NCI-H1105 treated with DMSO at 0.1 percent for 48 hours (cell line): ENCODE results near the gene IFNGR2.
"Not testable (repeated sequence)": the region's sequence is repeated elsewhere in the genome, so short reads cannot be mapped to it uniquely, and the experiment has no call there.

Source experiments
- DNase-seq: peaks from one replicate; lab custom pipeline; 2025; lab: John Stamatoyannopoulos, UW

Gene IFNGR2

DNA sequence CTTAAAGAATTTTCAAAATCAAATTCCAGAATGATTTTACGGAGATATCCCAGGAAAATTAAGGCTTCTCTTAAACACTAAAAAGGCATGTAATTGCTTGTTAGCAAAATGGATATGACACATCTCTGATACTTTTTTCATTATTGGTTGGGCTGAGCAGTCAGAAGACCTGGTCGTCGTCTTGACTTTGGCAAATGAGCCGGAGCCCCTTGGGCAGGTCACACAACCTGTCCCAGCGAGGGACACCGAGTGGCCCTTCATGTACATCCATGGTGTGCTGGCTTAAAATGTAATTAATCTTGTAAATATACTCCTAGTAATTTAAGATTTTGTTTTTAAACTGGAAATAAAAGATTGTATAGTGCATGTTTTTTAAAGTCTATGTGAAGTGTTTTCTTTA, 33.9 kb downstream of the IFNGR2 start:
- no peak for DNase-seq

DNA sequence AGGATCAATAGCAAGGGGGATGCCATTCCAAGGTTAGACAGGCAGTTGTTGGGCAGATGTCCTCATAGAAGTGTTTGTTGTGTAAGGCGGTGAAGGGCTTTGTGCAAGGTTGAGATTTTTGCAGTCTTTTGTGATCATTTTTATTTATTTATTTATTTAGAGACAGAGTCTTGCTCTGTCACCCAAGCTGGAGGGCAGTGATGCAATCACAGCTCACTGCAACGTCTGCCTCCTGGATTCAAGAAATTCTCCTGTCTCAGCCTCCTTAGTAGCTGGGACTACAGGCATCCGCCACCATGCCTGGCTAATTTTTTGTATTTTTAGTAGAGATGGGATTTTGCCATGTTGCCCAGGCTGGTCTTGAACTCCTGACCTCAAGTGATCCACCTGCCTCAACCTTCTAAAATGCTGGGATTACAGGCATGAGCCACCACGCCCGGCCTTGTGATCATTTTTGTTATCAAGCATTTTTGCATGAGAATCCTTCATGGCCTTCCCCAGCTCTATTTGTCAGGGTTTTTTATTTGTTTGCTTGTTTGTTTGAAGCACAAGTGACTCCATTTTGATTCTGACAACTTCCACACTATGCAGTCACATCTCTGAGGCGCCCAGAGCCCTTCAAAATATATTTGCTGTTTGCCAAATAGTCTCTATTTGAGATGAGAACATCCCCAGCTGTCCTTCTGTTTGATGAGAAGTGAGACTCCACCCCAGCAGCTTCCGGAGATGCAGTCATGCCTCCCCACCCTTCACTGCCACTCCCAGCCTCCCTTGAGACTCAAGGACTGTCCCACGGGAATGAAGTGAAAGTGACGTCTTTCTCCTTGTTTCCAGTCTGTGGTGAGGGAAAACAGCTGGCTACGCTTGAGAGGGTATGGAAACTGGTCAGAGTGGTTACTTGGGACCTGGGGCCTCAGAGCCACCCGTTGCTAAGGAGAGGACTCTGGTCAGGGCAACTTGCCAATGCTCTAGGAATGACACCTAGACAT, 38.6 kb downstream of the IFNGR2 start:
- peak; percentile 43 for DNase-seq

DNA sequence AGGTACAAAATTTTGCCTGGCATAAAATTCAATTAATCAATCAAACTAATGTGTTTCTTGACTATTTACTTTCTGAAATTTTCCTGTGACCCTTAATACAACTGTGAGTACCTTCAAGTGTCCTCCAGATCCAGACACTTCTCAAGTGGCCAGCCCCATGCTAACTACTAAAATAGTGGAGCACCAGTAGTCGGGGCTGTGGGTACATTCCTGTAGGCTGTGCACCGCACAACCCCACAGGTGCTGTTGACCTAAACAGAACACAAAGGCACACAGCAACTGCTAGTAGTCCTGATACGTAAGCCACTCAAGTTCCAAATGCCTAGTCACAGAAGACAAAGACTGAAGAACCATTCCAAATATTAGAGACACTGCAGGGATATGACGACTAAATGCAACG, 40.0 kb downstream of the IFNGR2 start:
- DNase-seq: no peak

DNA sequence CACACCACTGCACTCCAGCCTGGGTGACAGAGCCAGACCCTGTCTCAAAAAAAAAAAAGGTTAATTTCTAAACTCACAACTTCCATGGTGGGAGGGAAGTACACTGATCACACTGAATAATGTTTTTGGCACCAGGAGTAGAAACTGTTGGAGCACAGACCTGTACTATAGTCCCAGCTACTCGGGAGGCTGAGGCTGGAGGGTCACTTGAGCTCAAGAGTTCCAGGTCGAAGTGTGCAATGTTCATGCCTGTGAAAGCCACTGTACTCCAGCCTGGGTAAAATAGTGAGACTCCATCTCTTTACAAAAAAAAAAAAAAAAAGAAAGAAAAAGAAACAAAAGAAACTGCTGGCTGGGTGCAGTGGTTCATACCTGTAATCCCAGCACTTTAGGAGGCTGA, 41.3 kb downstream of the IFNGR2 start:
- DNase-seq: no peak

DNA sequence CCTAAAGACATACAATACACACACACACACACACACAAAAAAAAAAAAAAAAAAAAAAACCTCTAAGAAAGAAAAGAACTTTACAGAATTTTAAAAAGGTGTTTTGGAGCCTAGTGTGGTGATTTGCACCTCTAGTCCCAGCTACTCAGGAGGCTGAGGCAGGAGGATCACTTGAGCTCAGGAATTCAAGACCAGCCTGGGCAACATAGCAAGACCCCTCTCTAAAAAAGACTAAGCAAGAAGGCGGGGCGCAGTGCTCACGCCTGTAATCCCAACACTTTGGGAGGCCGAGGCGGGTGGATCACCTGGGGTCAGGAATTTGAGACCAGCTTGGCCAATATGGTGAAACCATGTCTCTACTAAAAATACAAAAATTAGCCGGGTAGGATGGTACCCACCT, 43.4 kb downstream of the IFNGR2 start:
- not testable (repeated sequence) for DNase-seq

DNA sequence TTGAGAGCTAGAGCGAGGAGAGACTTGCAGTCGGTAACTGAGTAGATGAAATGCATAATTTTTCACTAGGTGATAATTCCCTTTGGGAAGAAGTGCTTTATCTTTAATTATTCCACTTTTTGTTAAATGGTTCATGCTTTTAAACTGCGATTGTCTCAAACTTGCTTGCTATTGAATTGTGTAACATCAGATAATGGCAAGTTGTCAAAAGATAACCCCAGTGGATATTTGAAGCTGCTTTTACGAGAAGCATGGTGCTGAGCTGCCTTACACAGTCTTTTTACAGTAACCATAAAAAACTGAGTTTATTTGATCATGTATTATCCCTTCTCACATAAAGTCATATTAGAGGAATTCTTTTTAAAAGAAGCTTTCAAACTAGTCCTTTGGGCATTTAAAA, 46.4 kb downstream of the IFNGR2 start:
- DNase-seq: no peak

DNA sequence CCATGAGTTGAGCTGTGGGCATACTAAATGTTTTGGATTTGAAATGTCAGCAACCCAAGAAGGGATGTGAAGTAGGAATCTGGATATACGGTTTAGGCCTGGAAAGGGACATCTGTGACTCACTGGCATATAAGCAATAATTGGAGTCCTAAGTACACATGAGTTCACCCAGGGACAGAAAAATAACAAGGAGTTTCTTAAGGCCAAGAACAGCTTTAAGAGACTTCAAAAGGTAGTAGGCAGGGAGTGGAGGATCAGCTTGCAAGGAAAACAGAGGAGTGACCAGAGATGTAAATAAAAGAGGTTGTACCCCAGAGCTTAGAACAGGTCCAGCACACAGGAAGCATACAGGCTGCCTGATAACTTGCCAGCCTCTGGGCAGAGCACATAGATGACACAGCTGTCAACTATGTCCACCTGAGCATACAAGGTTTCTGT, 48.4 kb downstream of the IFNGR2 start:
- no peak for DNase-seq

DNA sequence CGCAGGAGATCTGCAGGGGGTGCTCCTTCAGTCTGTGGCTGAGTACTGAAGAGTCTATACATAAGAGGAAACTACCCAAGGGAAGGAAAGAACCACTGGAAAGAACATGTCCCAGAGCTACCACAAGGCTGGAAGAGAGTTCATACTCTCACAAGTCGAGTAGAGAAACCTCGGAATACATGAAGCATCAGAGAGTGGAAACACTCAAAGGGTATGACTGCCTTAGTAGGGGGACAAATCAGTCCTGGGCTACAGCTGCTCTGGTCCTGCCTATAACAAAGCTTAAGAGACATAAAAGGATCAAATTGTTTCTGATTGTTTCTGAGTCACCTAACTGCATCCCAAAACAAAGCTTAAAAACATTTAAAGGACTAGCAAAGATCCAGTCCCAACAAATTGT, 49.1 kb downstream of the IFNGR2 start:
- no peak for DNase-seq

DNA sequence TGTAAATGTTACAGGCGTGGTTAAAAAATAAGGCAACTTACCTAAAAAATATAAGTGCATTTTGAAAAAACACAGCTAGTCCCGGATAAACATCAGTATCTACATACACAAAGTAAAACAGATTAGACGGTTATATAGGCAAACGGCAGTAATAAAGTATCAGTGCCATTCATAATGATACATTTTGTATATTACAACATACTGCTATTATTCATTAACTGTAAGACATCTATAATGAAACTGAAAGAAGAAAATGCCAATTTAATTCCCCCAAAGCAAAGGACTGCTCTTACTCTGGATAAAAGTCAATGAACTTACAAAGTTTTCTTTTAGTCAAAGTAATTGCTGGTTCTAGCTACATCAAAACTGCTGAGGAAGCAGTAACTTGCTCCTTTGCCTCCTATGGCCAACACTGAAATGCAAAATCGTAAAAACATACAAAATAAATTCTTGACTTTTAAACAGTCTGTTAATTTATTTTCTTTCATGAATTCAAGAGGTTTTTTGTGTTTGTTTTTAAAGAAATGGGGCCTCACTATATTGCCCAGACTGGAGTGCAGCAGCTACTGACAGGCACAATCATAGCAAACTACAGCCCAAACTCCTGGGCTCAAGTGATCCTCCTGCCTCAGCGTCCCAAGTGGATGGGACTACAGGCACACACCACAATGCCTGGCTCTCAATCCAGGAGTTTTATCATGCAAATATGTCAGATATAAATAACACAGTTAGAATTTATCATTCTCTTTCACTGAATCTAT, 52.7 kb downstream of the IFNGR2 start:
- DNase-seq: no peak

DNA sequence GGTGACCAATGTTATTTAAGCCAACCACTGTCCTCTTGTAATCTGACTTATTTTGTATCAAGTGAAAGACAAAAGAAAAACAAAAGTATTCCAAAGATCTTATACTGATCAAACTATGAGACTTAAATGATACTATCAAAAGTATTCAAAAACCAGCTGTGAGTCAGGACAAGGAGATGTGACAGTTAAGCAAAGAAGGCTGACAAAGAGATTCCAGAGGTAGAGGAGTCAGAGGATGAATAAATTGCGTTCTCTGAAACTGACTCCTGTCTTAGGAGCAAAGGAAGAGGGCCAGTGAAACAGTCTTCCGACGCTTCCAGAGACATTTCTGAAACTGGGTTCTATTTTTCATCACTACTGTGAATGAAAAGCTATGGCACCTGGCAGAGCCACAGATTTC, 55.6 kb downstream of the IFNGR2 start:
- DNase-seq: no peak

DNA sequence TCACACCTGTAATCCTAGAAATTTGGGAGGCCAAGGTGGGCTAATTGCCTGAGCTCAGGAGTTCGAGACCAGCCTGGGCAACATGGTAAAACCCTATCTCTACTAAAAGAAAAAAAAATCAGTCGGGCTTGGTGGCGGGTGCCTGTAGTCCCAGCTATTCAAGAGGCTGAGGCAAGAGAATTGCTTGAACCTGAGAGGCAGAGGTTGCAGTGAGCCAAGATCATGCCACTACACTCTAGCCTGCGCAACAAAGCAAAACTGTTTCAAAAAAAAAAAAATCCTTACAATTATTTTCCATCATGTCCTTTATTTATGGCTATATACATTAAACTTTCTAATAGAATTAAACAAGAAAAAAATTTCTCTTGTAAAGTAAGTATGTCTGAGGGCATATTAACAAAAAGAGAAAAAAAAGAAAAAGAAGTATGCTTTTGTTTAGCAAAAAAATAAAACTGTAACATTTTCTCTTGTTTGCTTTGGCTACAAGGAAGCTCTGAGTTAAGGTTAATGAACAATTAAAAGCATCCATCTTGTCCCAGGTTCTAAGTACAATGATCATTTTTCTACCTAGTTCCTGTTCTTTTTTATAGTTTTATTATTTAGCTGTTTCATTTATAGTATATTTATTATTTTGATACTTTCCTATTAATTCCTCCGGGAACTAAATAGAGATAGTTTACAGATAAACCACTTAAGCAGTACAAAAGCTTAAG, 58.5 kb downstream of the IFNGR2 start:
- DNase-seq: no peak

DNA sequence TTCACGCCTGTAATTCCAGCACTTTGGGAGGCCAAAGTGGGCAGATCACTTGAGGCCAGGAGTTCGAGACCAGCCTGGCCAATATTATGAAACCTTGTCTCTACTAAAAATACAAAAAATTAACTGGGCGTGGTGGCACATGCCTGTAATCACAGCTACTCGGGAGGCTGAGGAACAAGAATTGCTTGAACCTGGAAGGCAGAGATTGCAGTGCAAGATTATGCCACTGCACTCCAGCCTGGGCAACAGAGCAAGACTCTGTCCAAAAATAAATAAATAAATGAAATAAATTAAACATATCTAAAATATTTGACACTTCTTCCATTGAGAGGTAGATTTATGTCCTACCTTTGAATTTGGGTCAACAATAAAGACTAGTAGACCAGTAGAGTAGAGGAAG, 66.0 kb downstream of the IFNGR2 start:
- not testable (repeated sequence) for DNase-seq

DNA sequence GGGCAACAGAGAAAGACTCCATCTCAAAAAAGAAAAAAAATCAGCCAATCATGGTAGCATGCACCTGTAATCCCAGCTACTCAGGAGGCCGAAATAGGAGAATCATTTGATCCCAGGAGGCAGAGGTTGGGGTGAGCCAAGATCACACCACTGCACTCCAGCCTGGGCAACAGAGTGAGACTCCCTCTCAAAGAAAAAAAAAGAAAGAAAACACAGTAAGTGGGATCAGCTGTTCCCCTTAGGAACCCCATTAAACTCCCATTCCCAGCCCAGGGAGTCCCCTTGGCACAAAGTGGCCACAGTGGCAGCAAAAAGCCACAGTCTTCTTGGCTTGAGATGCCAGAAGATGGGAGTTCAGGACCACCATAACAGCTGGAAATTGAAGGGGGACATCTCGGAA, 67.5 kb downstream of the IFNGR2 start:
- no peak for DNase-seq

DNA sequence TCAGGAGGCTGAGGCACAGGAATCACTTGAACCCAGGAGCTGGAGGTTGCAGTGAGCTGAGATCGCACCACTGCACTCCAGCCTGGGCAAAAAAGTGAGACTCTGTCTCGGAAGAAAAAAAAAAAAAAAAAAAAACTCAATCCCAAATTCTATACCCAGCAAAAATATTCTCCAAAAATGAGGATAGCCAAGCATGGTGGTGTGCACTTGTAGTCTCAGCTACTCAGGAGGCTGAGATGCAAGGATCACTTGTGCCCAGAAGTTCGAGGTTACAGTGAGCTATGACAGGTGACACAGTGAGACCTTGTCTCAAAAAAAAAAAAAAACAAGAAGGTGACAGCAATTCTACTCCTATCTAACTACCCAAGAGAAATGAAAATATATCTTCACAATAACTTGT, 70.1 kb downstream of the IFNGR2 start:
- DNase-seq: no peak

DNA sequence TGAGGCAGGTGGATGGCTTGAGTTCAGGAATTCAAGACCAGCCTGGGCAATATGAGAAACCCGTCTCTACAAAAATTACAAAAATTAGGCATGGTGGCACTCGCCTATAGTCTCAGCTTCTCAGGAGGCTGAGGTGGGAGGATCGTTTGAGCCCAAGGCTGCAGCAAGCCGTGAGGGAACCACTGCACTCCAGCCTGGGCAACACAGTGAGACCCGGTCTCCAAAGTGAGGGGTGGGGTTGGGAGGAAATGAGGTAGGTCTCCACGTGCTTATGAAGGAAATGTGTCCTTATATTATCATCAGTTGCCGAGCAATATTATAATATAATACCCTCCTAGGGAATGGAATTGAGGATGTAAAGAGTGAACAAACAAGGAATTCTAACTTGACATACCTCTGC, 73.9 kb downstream of the IFNGR2 start:
- DNase-seq: no peak

DNA sequence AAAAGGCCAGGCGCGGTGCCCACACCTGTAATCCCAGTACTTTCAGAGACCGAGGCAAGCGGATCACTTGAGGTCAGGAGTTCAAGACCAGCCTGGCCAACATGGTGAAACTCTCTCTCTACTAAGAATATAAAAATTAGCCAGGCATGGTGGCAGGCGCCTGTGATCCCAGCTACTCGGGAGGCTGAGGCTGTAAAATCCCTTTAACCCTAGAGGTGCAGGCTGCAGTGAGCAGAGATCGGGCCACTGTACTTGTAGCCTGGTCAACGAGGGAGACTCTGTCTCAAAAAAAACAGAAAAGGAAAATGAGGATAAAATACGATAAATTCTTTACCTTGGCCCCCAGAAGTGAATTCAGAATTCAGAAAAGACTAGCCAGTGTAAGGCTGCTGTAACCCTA, 75.0 kb downstream of the IFNGR2 start:
- no peak for DNase-seq

DNA sequence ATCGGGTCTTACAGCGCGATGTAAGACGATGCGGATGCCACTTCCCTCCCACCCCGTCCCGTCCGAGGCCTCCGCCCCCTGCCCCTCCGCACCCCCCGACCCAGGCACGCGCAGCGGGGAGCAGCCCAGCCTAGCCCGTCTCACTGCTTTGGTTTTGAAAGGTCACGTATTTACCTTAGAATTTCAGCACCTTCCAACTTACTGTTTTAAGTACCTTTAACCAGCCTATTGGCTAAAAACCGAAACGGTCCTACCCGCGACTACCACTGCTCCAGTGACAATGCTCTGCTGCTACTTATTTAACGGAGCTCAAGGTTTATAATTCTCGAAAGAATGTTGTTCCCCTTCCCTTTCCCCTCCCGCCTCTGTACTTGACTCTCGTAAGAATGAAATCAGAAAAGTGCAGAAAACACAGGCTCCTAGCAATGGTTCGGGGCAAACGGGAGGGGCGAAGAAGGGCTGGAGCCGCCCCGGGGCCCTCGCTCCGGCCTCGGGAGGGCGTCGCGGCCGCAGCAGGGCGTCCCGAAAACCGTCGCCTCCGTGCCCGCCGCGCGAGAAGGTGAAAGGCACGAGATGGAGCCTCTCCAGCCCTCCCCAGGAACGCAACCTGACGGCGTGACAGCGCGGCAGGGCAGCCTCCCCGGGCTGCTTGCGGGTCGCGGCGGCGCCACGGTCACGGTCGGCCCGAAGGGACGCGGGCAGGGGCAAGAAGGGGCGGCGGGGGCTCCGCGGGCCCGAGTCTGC, 75.9 kb downstream of the IFNGR2 start:
- DNase-seq: peak; percentile 29

DNA sequence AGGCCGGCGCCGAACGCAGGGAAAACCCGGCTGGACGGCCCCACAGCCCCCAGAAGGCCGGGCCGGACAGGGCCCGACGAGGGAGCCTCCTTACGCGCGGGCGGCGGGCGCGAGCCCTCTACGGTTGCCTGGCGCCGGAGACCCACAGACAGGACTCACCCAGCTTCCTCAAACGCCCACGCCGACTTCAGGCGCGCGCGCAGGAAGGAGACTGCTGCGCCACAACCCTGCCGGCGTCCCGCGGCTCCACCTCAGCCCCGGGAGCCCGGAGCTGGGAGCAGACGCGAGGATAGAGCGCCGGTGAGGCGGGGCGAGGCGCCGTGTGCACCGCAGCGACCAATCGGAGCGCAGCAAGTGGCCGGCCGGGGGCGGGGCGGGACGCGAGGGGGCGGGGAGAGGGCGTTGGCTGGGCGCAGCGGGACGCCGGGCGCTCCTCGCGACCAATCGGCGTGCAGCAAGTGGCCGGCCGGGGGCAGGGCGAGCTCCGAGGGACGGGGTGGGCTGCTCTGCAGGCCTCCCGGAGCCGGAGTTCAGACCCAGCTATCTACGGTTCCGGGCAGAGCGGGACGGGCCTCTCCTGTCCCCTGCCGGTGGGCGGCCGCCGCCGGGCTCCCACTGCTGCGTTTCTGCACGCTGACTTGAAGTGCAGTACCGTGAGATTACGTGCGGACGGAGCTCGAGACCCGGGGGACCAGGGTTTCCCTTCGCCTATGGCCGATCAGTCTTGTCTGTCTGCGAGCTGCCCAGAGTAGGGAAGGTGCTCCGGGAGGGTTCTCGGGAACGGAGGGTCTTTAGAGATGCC, 76.7 kb downstream of the IFNGR2 start, which contains the start of gene TMEM50B:
TMEM50B (minus strand) TSS at position 296 of the 802 bp plus-strand sequence. CDS start 11,089 bp downstream, outside the sequence.
- DNase-seq: peak; percentile 92

DNA sequence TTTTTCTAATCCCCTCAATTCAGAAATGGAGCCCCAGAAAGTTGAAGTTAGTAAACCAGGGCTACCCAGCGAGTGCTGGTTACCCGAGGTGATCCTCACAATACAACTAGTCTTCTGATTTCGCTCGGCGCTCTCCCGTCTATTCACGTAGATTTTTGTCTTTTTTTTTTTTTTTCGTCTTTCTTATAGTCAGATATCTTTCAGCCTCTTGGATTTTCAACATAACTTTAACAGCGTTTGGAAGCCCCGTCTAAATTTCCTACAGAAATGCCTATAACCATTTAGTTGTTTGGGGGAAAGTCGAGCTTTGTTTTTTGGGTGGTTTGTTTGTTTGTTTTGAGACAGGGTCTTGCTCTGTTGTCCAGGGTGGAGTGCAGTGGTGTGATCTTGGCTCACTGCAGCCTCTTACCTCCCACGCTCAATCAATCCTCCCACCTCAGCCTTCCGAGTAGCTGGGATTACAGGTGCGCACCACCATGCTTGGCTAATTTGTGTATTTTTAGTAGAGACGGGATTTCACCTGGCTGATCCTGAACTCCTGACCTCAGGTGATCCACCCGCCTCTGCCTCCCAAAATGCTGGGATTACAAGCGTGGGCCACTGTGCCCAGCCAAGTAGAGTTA, 77.4 kb downstream of the IFNGR2 start:
- DNase-seq: peak; percentile 53

DNA sequence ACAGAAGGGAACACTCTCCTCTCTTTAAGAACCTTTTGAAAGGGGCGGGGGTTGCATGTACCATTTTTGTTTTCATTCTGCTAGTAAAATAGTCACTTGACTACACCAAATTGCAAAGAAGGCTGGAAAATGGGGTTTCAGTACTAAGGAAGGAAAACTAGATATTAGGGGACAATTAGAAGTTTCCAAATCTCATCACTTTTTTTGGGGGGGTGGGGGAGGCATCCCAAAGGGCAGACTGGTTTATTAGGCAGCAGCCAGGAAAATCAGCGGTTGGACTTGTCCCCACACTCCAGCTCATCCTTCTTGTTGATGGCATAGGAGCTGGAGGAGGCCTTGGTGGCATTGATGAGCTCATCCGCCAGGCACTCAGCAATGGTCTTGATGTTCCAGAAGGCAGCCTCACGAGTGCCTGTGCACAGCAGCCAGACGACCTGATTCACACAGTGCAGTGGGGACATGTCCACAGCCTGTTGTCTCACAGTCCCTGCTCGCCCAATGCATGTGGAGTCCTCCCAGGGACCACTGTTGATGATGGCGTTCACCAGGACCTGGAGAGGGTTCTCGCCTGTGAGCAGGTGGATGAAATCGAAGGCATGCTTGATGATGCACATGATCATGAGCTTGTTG, 78.2 kb downstream of the IFNGR2 start:
- DNase-seq: no peak
